Measurements from ENCODE around the gene OTOS.

Gene OTOS

GRCh38 chr2:240184656-240185055 lies 44.2 kb upstream of the OTOS start:
- TF ChIP-seq POLR2AphosphoS5 (IDR thresholded peaks at IDR 0.05; ENCODE audit: low read depth, low read length) (no peak), SIN3A (IDR thresholded peaks at IDR 0.05; ENCODE audit: borderline replicate concordance, insufficient read depth, low read length) (no peak), REST (IDR thresholded peaks at IDR 0.05; ENCODE audit: insufficient read depth in 1 of 2, low read depth in 2 of 2, low read length in 2 of 2) (no peak)

- no peak for TF ChIP-seq FOXP2 (optimal IDR thresholded peaks at IDR 0.05; ENCODE audit: borderline replicate concordance, extremely low read depth, extremely low read length, insufficient read depth)
- no peak for TF ChIP-seq POLR2AphosphoS5 (IDR thresholded peaks at IDR 0.05; ENCODE audit: low read depth, low read length)
- TF ChIP-seq SIN3A (IDR thresholded peaks at IDR 0.05; ENCODE audit: borderline replicate concordance, insufficient read depth, low read length) = no peak
- TF ChIP-seq REST (IDR thresholded peaks at IDR 0.05; ENCODE audit: insufficient read depth in 1 of 2, low read depth in 2 of 2, low read length in 2 of 2) = no peak
- no peak for TF ChIP-seq TAF1 (IDR thresholded peaks at IDR 0.05; ENCODE audit: borderline replicate concordance, insufficient read depth, low read length)
Measured at GRCh38 chr2:240183875-240184590, 43.6 kb upstream of the OTOS start.

- TF ChIP-seq TAF1 (IDR thresholded peaks at IDR 0.05; ENCODE audit: borderline replicate concordance, insufficient read depth, low read length) (no peak), REST (IDR thresholded peaks at IDR 0.05; ENCODE audit: insufficient read depth in 1 of 2, low read depth in 2 of 2, low read length in 2 of 2) (no peak), POLR2AphosphoS5 (IDR thresholded peaks at IDR 0.05; ENCODE audit: low read depth, low read length) (no peak), SIN3A (IDR thresholded peaks at IDR 0.05; ENCODE audit: borderline replicate concordance, insufficient read depth, low read length) (no peak), FOXP2 (optimal IDR thresholded peaks at IDR 0.05; ENCODE audit: borderline replicate concordance, extremely low read depth, extremely low read length, insufficient read depth) (no peak)
Measured at GRCh38 chr2:240183006-240183874, 42.8 kb upstream of the OTOS start.

- TF ChIP-seq SIN3A (IDR thresholded peaks at IDR 0.05; ENCODE audit: borderline replicate concordance, insufficient read depth, low read length) (no peak), FOXP2 (optimal IDR thresholded peaks at IDR 0.05; ENCODE audit: borderline replicate concordance, extremely low read depth, extremely low read length, insufficient read depth) (no peak), TAF1 (IDR thresholded peaks at IDR 0.05; ENCODE audit: borderline replicate concordance, insufficient read depth, low read length) (no peak), POLR2AphosphoS5 (IDR thresholded peaks at IDR 0.05; ENCODE audit: low read depth, low read length) (no peak), REST (IDR thresholded peaks at IDR 0.05; ENCODE audit: insufficient read depth in 1 of 2, low read depth in 2 of 2, low read length in 2 of 2) (no peak)
Measured at GRCh38 chr2:240182476-240182875, 42.0 kb upstream of the OTOS start.
